Stimulated activated CD8-positive, alpha-beta memory T cell treated with anti-CD3 and anti-CD28 coated beads, Interleukin-4, amount 100 ng/mL, for 48 hours (primary cell): ENCODE measurements around the gene NT5C1A.

Experiments used
- DNase-seq: peaks from one replicate; pipeline ENCODE4 v3.0.0-alpha.2; 2020

The NT5C1A gene

GRCh38 chr1:39671793-39672550 lies at the start of gene NT5C1A:
Gene NT5C1A (minus strand): TSS chr1:39672107. CDS start chr1:39672038, 69 bp downstream.
- peak; percentile 36 for DNase-seq

GRCh38 chr1:39721664-39722063 lies 49.8 kb upstream of the NT5C1A start:
- no peak for DNase-seq

- DNase-seq = no peak
Observed at GRCh38 chr1:39720094-39720999, 48.4 kb upstream of the NT5C1A start.

- no peak for DNase-seq
Observed at GRCh38 chr1:39717809-39718208, 45.9 kb upstream of the NT5C1A start.

GRCh38 chr1:39713557-39713956 lies 41.6 kb upstream of the NT5C1A start:
- DNase-seq = no peak

GRCh38 chr1:39711966-39712340 lies 40.0 kb upstream of the NT5C1A start:
- DNase-seq = no peak

GRCh38 chr1:39711104-39711965 lies 39.4 kb upstream of the NT5C1A start:
- DNase-seq = no peak

- no peak for DNase-seq
Observed at GRCh38 chr1:39707506-39707905, 35.6 kb upstream of the NT5C1A start.

GRCh38 chr1:39704757-39705156 lies 32.9 kb upstream of the NT5C1A start:
- DNase-seq = no peak

- DNase-seq = peak; percentile 4
Observed at GRCh38 chr1:39701049-39701439, 29.1 kb upstream of the NT5C1A start.

GRCh38 chr1:39700348-39700747 lies 28.4 kb upstream of the NT5C1A start:
- DNase-seq = no peak

GRCh38 chr1:39699419-39699818 lies 27.5 kb upstream of the NT5C1A start:
- no peak for DNase-seq

- no peak for DNase-seq
Observed at GRCh38 chr1:39698568-39698967, 26.7 kb upstream of the NT5C1A start.

GRCh38 chr1:39696448-39696847 lies 24.5 kb upstream of the NT5C1A start:
- DNase-seq = no peak

GRCh38 chr1:39695016-39695415 lies 23.1 kb upstream of the NT5C1A start:
- no peak for DNase-seq

- no peak for DNase-seq
Observed at GRCh38 chr1:39694026-39694425, 22.1 kb upstream of the NT5C1A start.

- DNase-seq = peak; percentile 36
Observed at GRCh38 chr1:39692152-39693074, 20.5 kb upstream of the NT5C1A start.

GRCh38 chr1:39691383-39692151 lies 19.7 kb upstream of the NT5C1A start, which contains the start of gene HPCAL4:
Gene HPCAL4 (minus strand): TSS chr1:39691433. CDS start chr1:39684603, 6,830 bp downstream.
- DNase-seq = peak; percentile 93

- DNase-seq = no peak
Observed at GRCh38 chr1:39690794-39691382, 19.0 kb upstream of the NT5C1A start.

GRCh38 chr1:39690225-39690624 lies 18.3 kb upstream of the NT5C1A start:
- no peak for DNase-seq

GRCh38 chr1:39689635-39690034 lies 17.7 kb upstream of the NT5C1A start:
- DNase-seq = no peak
